AG08396 (cell line): ENCODE measurements around the gene SIX6.
"Not testable (repeated sequence)": the region's sequence is repeated elsewhere in the genome, so short reads cannot be mapped to it uniquely, and the experiment has no call there.

Experiments used
- DNase-seq: peaks from one replicate; pipeline ENCODE4 v3.0.0; 2012; ENCODE audit warnings: low spot score, mixed read lengths

SIX6 gene

DNA sequence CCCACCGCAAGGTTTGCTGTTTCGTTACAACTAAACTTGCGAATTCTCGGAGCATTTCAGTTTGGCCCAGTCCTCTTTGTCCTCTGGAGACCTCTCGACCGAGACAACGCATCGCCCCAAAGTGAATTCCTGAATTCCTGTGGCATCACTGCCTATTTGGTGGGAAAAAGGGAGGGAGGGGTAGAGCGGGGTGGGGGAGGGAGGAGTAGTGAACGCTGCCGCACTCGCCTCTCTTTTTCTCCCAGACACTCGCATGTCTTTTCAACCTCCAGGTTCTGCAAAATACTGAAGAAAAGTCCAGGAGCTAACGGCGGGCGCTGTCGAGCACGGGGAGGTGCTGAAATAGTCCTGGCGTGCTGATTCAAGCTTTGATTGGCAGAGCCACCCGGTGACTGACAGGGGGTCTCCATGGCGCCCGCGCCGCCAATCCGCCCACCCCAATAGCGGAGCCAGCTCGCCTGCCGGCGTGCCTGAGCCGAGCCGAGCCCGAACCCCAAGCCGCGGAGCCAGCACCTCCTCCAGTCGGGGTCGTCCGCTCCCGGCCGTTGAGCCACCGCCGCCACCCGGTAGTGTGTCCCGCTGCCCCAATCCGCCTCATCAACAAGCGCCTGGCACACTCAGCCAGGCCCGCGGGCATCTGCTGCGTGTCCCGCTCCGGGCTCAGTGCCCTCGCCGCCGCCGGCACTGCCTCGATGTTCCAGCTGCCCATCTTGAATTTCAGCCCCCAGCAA, at the start of gene SIX6:
Gene SIX6, plus strand, starts transcription at position 440 of the 731 bp plus-strand sequence. Its CDS starts 253 bp downstream, at position 693.
- DNase-seq, result no peak

DNA sequence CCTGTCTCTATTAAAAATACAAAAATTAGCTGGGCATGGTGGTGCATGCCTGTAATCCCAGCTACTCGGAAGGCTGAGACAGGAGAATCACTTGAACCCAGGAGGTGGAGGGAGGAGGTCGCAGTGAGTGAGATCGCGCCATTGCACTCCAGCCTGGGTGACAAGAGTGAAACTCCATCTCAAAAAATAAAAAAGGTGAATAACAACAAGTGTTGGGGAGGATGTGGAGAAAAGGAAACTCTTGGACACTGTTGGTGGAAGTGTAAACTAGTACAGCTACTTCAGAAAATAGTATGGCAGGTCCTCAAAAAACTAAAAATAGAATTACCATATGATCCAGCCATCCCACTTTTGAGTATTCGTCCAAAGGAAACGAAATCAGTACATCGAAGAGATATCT, 28.7 kb upstream of the SIX6 start:
- not testable (repeated sequence) for DNase-seq

DNA sequence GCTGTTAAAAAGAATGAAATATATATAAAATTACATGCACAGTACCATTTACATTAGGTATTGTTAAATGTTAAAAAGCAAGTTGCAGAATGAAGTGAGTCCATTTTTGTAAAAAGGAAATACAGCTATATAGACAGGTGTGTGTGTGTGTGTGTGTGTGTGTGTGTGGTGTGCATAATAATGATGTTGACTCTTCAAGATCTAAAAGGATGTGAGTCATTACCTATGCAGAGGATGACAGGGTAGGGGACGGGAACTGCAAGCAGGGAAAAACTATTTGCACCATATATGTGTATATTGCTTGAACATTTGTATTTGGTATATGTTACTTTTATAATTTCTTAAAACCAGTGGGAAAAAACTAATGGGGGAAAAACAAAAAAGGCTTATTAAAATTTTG, 26.2 kb upstream of the SIX6 start:
- no peak for DNase-seq

DNA sequence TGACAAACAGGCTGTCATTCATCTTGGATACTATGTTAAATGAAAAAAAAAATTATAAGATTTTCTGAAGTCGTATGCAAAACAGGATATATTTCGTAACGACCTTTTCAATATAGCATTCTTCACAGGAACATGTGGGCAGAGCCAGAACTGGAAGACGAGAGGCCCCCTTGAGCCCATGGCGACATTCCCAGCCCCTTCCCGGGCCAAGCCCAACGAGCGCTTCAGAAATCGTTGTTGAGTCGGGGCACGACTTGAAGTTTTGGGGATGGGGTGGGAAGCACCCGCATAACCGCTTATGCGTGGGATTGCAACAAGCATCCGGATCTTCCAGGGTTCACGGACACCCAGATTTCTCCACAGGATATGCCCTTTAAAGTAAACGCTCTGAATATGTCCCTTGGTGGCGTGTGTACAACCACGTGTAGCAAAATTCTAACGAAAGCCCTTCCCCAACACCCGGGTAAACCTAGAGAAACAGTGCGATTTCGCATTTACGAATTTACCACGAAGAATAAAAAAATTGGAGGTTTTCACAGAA, 23.8 kb upstream of the SIX6 start:
- DNase-seq, result no peak

- peak; percentile 10 for DNase-seq
Observed at GRCh38 chr14:60485598-60486251, 23.2 kb upstream of the SIX6 start, which contains the start of gene C14orf39. TSS of gene C14orf39 (minus strand) at chr14:60486063. CDS start at chr14:60485078, 985 bp downstream.

GRCh38 chr14:60487211-60487610, 21.7 kb upstream of the SIX6 start:
- no peak for DNase-seq

GRCh38 chr14:60488175-60488574, 20.8 kb upstream of the SIX6 start:
- no peak for DNase-seq

- no peak for DNase-seq
Observed at GRCh38 chr14:60490270-60490669, 18.7 kb upstream of the SIX6 start.

- no peak for DNase-seq
Observed at GRCh38 chr14:60495946-60496345, 13.0 kb upstream of the SIX6 start.

DNA sequence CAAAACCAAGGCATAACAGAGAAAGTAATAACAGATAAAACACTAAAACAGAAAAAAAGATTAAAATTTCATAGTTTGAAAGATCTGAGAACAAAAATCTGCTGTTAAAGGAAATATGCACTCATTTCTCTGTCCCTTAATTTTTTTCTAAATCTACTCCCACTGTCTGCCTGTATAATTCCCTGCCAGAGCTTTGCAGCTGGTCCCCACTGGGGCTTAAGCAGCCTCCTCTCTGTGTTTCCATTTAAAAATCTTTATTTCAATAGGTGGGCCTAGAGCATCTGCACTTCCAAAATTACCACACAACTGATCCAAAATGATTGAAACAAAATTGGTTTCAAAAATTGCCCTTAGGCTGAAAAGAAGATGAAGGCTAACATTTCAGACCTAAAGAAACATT, 6.4 kb upstream of the SIX6 start:
- DNase-seq, result no peak

- DNase-seq, result no peak
Observed at GRCh38 chr14:60505448-60505847, 3.5 kb upstream of the SIX6 start.

- DNase-seq, result no peak
Observed at GRCh38 chr14:60506010-60506409, 2.9 kb upstream of the SIX6 start.

DNA sequence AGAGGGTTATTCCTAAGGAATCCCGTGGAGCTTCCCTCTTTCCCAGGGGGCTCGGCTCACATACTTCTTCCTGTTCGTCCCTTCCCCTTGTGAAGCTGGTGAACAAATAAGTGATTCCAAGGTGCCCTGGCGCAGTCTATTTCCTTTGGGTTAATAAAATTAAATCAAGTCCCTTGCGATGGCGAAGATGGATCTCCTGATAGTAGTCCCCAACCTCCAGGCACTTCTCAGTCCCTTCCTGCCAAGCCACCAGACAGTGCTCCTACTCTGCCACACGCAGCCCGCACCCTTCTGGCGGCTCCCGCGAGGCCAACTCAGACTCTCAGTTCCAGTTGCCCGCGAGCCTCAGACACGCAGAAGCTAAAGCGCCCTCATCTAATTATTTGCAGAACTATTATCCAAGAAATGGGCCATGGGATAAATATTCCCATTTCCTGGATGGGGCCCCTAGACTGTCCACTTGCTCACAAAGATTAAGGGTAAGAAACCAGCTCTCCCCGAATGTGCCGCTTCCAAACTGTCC, 2.4 kb upstream of the SIX6 start:
- DNase-seq, result no peak

GRCh38 chr14:60506985-60507829, 1.7 kb upstream of the SIX6 start:
- DNase-seq, result no peak

DNA sequence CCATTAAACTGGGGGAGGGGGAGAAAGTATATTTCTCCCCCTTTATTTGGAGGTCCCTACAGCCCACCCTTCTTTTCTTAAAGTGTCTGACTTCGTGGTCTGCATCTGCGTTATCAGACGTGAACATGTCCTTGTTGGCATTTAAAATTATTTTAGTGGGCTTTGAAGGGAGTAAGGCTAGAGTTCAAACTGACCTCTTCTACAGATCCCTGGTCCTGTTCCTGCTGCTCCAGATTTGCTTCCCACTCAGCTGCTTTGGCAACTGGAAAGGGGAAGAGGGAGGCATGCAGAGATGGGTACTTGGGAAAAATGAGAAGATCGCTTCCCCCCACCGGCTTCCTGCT, 611 bp upstream of the SIX6 start:
- DNase-seq, result no peak

- DNase-seq, result no peak
Observed at GRCh38 chr14:60509438-60510253, 700 bp downstream of the SIX6 start.

DNA sequence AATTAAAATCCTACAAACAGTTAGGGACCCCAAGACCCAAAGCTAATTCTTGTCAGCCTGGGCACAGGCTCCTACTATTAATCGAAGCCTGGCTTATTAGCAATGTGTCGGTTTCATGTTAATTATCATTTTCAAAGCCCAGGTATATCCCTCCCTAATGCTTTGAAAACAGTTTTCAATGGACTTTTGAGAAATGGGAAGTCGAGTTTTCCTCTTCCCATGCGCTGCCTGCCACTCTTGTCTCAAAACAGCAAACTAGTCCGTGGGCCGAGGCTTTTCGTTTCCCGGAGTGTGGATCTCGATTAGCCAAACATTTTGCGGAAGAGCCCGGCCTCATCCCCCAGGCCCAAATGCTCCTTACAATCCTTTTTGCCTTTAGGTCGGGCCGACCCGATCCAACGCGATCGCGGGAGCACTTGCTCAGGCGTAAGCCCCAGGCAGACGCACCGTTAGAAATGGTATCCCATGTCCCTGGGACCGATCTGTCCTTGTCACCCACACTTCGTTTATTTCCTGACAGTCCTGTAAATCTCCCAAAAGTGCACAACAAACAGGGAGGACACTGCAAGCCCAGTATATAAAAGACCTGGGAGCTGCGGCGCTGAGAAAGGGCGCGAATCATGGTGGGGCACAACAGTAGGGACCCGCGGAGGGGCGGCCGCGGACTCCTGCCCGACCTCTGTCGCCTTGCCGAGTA, 1.5 kb downstream of the SIX6 start:
- DNase-seq, result no peak

DNA sequence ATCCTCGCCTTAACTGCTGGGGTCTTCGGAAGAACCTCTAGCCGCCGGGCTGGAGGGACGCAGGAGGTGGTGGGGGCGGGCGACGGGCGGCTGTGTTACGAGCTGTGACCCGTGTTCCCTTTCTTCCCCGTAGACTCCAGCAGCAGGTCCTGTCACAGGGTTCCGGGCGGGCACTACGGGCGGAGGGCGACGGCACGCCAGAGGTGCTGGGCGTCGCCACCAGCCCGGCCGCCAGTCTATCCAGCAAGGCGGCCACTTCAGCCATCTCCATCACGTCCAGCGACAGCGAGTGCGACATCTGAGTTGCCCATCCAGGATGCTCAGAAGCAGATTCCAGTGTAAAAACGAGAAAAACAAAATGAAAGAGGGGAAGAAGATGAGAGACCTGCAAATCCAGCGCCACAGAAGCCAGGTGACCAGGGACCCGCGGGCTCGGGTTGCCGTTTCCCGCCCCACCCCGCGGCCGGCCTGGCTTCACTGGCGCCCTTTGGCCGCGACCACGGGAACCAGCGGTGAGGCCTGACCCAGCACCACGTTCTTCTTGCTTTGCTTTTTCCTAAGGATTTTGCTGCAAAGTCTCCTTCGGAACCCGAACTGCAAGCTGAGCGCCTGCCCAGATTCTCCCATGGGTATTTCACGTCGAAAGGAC, 2.1 kb downstream of the SIX6 start:
- DNase-seq, result no peak

DNA sequence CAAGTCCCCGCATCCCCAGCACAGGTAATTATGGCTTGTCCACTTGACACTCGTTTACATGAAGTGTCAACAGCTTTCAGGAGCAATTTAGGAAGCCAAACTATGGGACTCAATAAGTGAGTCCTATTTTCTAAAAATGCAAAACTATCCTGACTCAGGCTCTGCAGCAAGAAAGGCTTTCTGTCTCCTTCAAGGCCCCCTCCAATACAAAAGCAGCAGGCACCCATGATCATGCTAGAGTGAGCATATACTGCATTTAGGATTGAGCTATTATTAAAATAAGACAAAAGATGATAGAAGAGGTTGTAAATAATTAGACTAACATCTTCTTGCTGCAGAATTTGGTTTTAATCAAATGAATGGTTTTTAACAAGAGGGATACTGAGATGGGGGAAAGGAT, 3.2 kb downstream of the SIX6 start:
- no peak for DNase-seq

GRCh38 chr14:60512973-60513571, 4.1 kb downstream of the SIX6 start:
- DNase-seq, result no peak
